ENCODE measurements around the gene PLB1. TPM values are rescaled to one million over a fixed set of nuclear protein-coding genes. Genes with fewer than 3 reads are reported as not detected.
A peak's percentile ranks its signal among the peaks of the same experiment; 100 is the strongest.

The PLB1 gene
- total RNA-seq, 2 experiments from 2014 or later: 0.25 to 0.50 TPM

DNA sequence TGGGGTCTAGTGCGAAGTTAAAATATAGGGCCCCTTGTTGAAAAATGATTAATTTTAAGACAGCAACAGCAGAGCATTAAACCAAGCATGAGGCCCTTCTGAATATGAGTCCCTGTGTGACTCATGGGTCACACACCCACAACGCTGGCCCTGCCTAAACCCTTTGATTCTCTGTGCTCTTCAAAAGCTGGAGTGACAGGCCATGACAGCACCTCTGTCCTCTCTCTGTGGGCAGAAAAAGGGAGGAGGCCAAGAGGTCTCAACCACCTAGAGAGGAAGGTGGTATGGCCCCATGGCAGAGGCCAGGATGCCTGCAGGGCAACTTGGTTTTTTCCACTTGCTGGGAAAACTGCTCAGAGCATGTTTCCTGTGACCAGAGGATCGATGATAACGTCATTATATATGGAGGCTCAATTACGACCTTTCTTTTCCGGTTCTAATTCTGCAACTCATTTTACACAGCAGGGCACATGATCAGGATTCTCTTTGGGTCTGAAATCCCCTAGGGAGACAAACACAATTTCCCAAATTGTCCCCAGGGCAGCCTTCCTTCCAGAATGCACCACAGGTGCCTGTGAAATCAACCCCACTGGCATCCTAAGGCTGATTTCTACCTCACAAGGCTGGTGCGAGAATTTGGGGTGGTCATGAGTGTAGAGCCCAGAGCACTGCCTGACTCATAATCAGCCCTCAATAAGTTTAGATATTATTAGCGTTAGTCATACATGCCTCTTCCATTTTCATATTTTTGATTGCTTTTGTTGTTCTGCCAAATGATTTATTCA is 153.8 kb downstream of the PLB1 start:
- Mint-ChIP-seq H3K9me3 (no peaks in the 10 kb centered on the region), H3K27me3 (no peaks in the 10 kb centered on the region), H3K36me3 (ENCODE audit: low read depth) (no peaks in the 10 kb centered on the region), H3K4me3 (peak overlapping the region; percentile 11), H3K27ac (peak overlapping the region; percentile 93), H3K4me1 (ENCODE audit: low read depth) (peaks cover 35% of the 10 kb centered on the region)
- ChIA-PET POLR2A (no interaction called here), CTCF (no interaction called here)
- TF ChIP-seq, protein P1, sequence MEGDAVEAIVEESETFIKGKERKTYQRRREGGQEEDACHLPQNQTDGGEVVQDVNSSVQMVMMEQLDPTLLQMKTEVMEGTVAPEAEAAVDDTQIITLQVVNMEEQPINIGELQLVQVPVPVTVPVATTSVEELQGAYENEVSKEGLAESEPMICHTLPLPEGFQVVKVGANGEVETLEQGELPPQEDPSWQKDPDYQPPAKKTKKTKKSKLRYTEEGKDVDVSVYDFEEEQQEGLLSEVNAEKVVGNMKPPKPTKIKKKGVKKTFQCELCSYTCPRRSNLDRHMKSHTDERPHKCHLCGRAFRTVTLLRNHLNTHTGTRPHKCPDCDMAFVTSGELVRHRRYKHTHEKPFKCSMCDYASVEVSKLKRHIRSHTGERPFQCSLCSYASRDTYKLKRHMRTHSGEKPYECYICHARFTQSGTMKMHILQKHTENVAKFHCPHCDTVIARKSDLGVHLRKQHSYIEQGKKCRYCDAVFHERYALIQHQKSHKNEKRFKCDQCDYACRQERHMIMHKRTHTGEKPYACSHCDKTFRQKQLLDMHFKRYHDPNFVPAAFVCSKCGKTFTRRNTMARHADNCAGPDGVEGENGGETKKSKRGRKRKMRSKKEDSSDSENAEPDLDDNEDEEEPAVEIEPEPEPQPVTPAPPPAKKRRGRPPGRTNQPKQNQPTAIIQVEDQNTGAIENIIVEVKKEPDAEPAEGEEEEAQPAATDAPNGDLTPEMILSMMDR (IDR thresholded peaks at IDR 0.05): no peak
- intact Hi-C loops (cut with micrococcal nuclease): no loop called here
- ATAC-seq: peak; percentile 97
- DNase-seq: peak; percentile 89

DNA sequence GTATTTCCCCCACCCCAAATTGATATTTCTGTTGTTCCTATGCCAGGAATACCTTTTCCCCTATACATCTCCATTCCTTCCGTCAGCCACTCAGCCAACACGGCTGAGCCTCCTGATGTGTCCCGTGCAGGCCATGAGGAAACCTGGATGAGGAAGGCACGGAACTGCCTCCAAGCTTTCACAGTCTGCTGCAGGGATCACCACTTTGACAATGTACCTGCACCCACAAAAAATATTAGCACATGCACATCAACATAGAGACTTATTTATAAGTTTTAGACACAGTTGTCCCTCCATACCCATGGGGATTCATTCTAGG is 154.4 kb downstream of the PLB1 start:
- Mint-ChIP-seq H3K4me3 (no peak overlapping the region), H3K36me3 (ENCODE audit: low read depth) (no peaks in the 10 kb centered on the region), H3K27me3 (no peaks in the 10 kb centered on the region), H3K9me3 (no peaks in the 10 kb centered on the region), H3K27ac (peak overlapping the region; percentile 93), H3K4me1 (ENCODE audit: low read depth) (peaks cover 35% of the 10 kb centered on the region)
- no peak for DNase-seq
- intact Hi-C loops (cut with micrococcal nuclease): no loop called here
- TF ChIP-seq, protein P1 (IDR thresholded peaks at IDR 0.05): no peak
- ATAC-seq: no peak
- ChIA-PET POLR2A (no interaction called here), CTCF (interaction anchor here (0.8 kb wide), 1 partner anchor 56 kb away, joined by 5 read pairs; no protein-coding TSS in a partner anchor)

GRCh38 chr2:28652217-28652616 is 156.4 kb downstream of the PLB1 start:
- H3K4me3 Mint-ChIP-seq: no peak overlapping the region
- no peaks in the 10 kb centered on the region for H3K9me3 Mint-ChIP-seq
- DNase-seq (no peak), ATAC-seq (no peak)
- ChIA-PET CTCF (no interaction called here), POLR2A (interaction anchor here (1.2 kb wide), 1 partner anchor 12 kb away, joined by 3 read pairs; no protein-coding TSS in a partner anchor)
- TF ChIP-seq, protein P1 (IDR thresholded peaks at IDR 0.05): no peak
- H3K36me3 Mint-ChIP-seq (ENCODE audit: low read depth): no peaks in the 10 kb centered on the region
- intact Hi-C loops (cut with micrococcal nuclease): no loop called here
- peaks cover 43% of the 10 kb centered on the region for H3K4me1 Mint-ChIP-seq (ENCODE audit: low read depth)
- H3K27ac Mint-ChIP-seq: no peak overlapping the region
- no peaks in the 10 kb centered on the region for H3K27me3 Mint-ChIP-seq

DNA sequence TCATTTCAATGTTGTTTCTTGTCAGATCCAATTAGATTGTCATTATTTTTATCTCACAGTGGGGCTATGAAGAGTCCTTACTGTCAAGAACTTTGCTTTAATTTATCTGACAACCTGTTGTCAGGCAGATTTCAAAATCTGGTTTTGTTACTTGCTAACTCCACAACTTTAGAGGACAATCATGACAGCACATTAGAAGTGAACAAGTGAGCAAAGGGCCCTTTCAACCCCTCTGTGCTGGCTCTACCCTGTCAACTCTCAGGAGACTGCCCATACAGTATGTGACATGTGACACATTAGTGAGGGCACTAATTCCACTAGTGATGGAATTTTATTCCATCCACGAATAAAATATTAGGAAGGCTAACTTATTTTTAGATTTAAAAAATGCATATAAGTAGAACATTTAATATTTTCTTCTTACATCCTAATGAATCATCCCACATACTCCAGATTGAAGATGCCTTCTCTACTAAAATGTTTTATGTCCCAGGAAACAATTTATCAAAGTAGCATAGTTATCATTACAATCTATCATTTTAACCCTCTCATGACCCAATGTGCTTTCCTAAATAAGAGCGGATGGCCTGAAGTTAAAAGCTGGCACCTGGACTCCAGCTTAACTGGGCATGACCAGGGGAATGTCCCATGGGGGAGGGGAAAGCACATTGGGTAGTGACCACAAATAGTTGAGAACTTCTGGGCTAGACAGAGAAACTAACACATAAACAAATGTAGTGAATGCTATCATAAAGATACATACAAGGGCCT is 158.2 kb downstream of the PLB1 start:
- DNase-seq (no peak), ATAC-seq (no peak)
- Mint-ChIP-seq H3K4me1 (ENCODE audit: low read depth) (peaks cover 33% of the 10 kb centered on the region), H3K27me3 (no peaks in the 10 kb centered on the region), H3K36me3 (ENCODE audit: low read depth) (no peaks in the 10 kb centered on the region), H3K4me3 (no peak overlapping the region), H3K27ac (no peak overlapping the region), H3K9me3 (peaks cover 3% of the 10 kb centered on the region)
- CTCF ChIA-PET: no interaction called here
- intact Hi-C loops (cut with micrococcal nuclease): no loop called here
- POLR2A ChIA-PET: no interaction called here
- TF ChIP-seq, protein P1 (IDR thresholded peaks at IDR 0.05): no peak
